ENCODE measurements around the gene PAWR.

PAWR gene

GRCh38 chr12:79665212-79665887 lies 25.4 kb downstream of the PAWR start:
- H3K27me3 ChIP-seq (ENCODE audit: insufficient read depth, low read length), result no peaks in the 10 kb centered on the region
- no peak overlapping the region for H3K4me3 ChIP-seq (ENCODE audit: low read depth, low read length)
- no peak overlapping the region for H3K27ac ChIP-seq (ENCODE audit: low read depth, low read length)
- peaks cover 22% of the 10 kb centered on the region for H3K4me1 ChIP-seq (ENCODE audit: control insufficient read depth, insufficient read depth, low read length, unreplicated experiment)
- peaks cover 48% of the 10 kb centered on the region for H3K79me2 ChIP-seq (ENCODE audit: control insufficient read depth, insufficient read depth, low read length, unreplicated experiment)
- no peak overlapping the region for H2AFZ ChIP-seq (ENCODE audit: low read length, unreplicated experiment)
- no peaks in the 10 kb centered on the region; the same call in 1 of the 2 replicates for H3K36me3 ChIP-seq (ENCODE audit: insufficient read depth, low read length)

GRCh38 chr12:79664518-79664917 lies 26.2 kb downstream of the PAWR start:
- Histone ChIP-seq H3K4me1 (ENCODE audit: control insufficient read depth, insufficient read depth, low read length, unreplicated experiment) (peaks cover 22% of the 10 kb centered on the region), H3K36me3 (ENCODE audit: insufficient read depth, low read length) (no peaks in the 10 kb centered on the region; the same call in 1 of the 2 replicates), H3K27me3 (ENCODE audit: insufficient read depth, low read length) (no peaks in the 10 kb centered on the region), H2AFZ (ENCODE audit: low read length, unreplicated experiment) (no peak overlapping the region), H3K79me2 (ENCODE audit: control insufficient read depth, insufficient read depth, low read length, unreplicated experiment) (peaks cover 48% of the 10 kb centered on the region), H3K27ac (ENCODE audit: low read depth, low read length) (no peak overlapping the region), H3K4me3 (ENCODE audit: low read depth, low read length) (no peak overlapping the region)

GRCh38 chr12:79662046-79662811 lies 28.5 kb downstream of the PAWR start:
- Histone ChIP-seq H3K36me3 (ENCODE audit: insufficient read depth, low read length) (no peaks in the 10 kb centered on the region), H3K27ac (ENCODE audit: low read depth, low read length) (no peak overlapping the region; the same call in 1 of the 2 replicates), H3K4me1 (ENCODE audit: control insufficient read depth, insufficient read depth, low read length, unreplicated experiment) (peaks cover 26% of the 10 kb centered on the region), H3K27me3 (ENCODE audit: insufficient read depth, low read length) (no peaks in the 10 kb centered on the region), H3K79me2 (ENCODE audit: control insufficient read depth, insufficient read depth, low read length, unreplicated experiment) (peaks cover 43% of the 10 kb centered on the region), H2AFZ (ENCODE audit: low read length, unreplicated experiment) (no peak overlapping the region), H3K4me3 (ENCODE audit: low read depth, low read length) (no peak overlapping the region)

GRCh38 chr12:79661629-79662028 lies 29.1 kb downstream of the PAWR start:
- H3K4me3 ChIP-seq (ENCODE audit: low read depth, low read length), result no peak overlapping the region
- peaks cover 46% of the 10 kb centered on the region for H3K79me2 ChIP-seq (ENCODE audit: control insufficient read depth, insufficient read depth, low read length, unreplicated experiment)
- H3K27me3 ChIP-seq (ENCODE audit: insufficient read depth, low read length), result no peaks in the 10 kb centered on the region
- H2AFZ ChIP-seq (ENCODE audit: low read length, unreplicated experiment), result no peak overlapping the region
- H3K36me3 ChIP-seq (ENCODE audit: insufficient read depth, low read length), result no peaks in the 10 kb centered on the region; the same call in 1 of the 2 replicates
- no peak overlapping the region; the same call in 1 of the 2 replicates for H3K27ac ChIP-seq (ENCODE audit: low read depth, low read length)
- peaks cover 26% of the 10 kb centered on the region for H3K4me1 ChIP-seq (ENCODE audit: control insufficient read depth, insufficient read depth, low read length, unreplicated experiment)

- Histone ChIP-seq H3K4me1 (ENCODE audit: control insufficient read depth, insufficient read depth, low read length, unreplicated experiment) (peaks cover 26% of the 10 kb centered on the region), H3K79me2 (ENCODE audit: control insufficient read depth, insufficient read depth, low read length, unreplicated experiment) (peaks cover 50% of the 10 kb centered on the region), H2AFZ (ENCODE audit: low read length, unreplicated experiment) (peak overlapping the region; percentile 59), H3K27me3 (ENCODE audit: insufficient read depth, low read length) (no peaks in the 10 kb centered on the region), H3K36me3 (ENCODE audit: insufficient read depth, low read length) (peaks cover 8% of the 10 kb centered on the region), H3K4me3 (ENCODE audit: low read depth, low read length) (no peak overlapping the region; the same call in 1 of the 2 replicates), H3K27ac (ENCODE audit: low read depth, low read length) (0 out of 2 replicates have a peak overlapping the region, but pooled peaks have one; percentile 11)
Observed at GRCh38 chr12:79659961-79660431, 30.8 kb downstream of the PAWR start.

- Histone ChIP-seq H3K4me1 (ENCODE audit: control insufficient read depth, insufficient read depth, low read length, unreplicated experiment) (peaks cover 26% of the 10 kb centered on the region), H3K4me3 (ENCODE audit: low read depth, low read length) (no peak overlapping the region), H3K27ac (ENCODE audit: low read depth, low read length) (no peak overlapping the region), H3K36me3 (ENCODE audit: insufficient read depth, low read length) (peaks cover 8% of the 10 kb centered on the region), H3K79me2 (ENCODE audit: control insufficient read depth, insufficient read depth, low read length, unreplicated experiment) (peaks cover 55% of the 10 kb centered on the region), H2AFZ (ENCODE audit: low read length, unreplicated experiment) (no peak overlapping the region), H3K27me3 (ENCODE audit: insufficient read depth, low read length) (no peaks in the 10 kb centered on the region)
Observed at GRCh38 chr12:79658221-79658620, 32.5 kb downstream of the PAWR start.

GRCh38 chr12:79657136-79657535 lies 33.6 kb downstream of the PAWR start:
- H3K27ac ChIP-seq (ENCODE audit: low read depth, low read length), result no peak overlapping the region
- no peak overlapping the region for H2AFZ ChIP-seq (ENCODE audit: low read length, unreplicated experiment)
- no peaks in the 10 kb centered on the region for H3K27me3 ChIP-seq (ENCODE audit: insufficient read depth, low read length)
- H3K36me3 ChIP-seq (ENCODE audit: insufficient read depth, low read length), result peaks cover 8% of the 10 kb centered on the region
- no peak overlapping the region for H3K4me3 ChIP-seq (ENCODE audit: low read depth, low read length)
- H3K4me1 ChIP-seq (ENCODE audit: control insufficient read depth, insufficient read depth, low read length, unreplicated experiment), result peaks cover 20% of the 10 kb centered on the region
- peaks cover 54% of the 10 kb centered on the region for H3K79me2 ChIP-seq (ENCODE audit: control insufficient read depth, insufficient read depth, low read length, unreplicated experiment)

GRCh38 chr12:79655036-79655435 lies 35.7 kb downstream of the PAWR start:
- Histone ChIP-seq H3K79me2 (ENCODE audit: control insufficient read depth, insufficient read depth, low read length, unreplicated experiment) (peaks cover 64% of the 10 kb centered on the region), H2AFZ (ENCODE audit: low read length, unreplicated experiment) (no peak overlapping the region), H3K36me3 (ENCODE audit: insufficient read depth, low read length) (peaks cover 11% of the 10 kb centered on the region), H3K4me3 (ENCODE audit: low read depth, low read length) (no peak overlapping the region), H3K4me1 (ENCODE audit: control insufficient read depth, insufficient read depth, low read length, unreplicated experiment) (peaks cover 8% of the 10 kb centered on the region), H3K27me3 (ENCODE audit: insufficient read depth, low read length) (no peaks in the 10 kb centered on the region), H3K27ac (ENCODE audit: low read depth, low read length) (no peak overlapping the region)

- Histone ChIP-seq H3K27me3 (ENCODE audit: insufficient read depth, low read length) (no peaks in the 10 kb centered on the region), H3K4me3 (ENCODE audit: low read depth, low read length) (no peak overlapping the region), H2AFZ (ENCODE audit: low read length, unreplicated experiment) (no peak overlapping the region), H3K27ac (ENCODE audit: low read depth, low read length) (no peak overlapping the region), H3K4me1 (ENCODE audit: control insufficient read depth, insufficient read depth, low read length, unreplicated experiment) (peaks cover 4% of the 10 kb centered on the region), H3K79me2 (ENCODE audit: control insufficient read depth, insufficient read depth, low read length, unreplicated experiment) (peaks cover 54% of the 10 kb centered on the region), H3K36me3 (ENCODE audit: insufficient read depth, low read length) (peaks cover 13% of the 10 kb centered on the region)
Observed at GRCh38 chr12:79652521-79652920, 38.2 kb downstream of the PAWR start.

GRCh38 chr12:79650440-79650839 lies 40.3 kb downstream of the PAWR start:
- peaks cover 13% of the 10 kb centered on the region for H3K36me3 ChIP-seq (ENCODE audit: insufficient read depth, low read length)
- H3K4me3 ChIP-seq (ENCODE audit: low read depth, low read length), result no peak overlapping the region
- H3K27ac ChIP-seq (ENCODE audit: low read depth, low read length), result no peak overlapping the region
- H3K4me1 ChIP-seq (ENCODE audit: control insufficient read depth, insufficient read depth, low read length, unreplicated experiment), result peaks cover 4% of the 10 kb centered on the region
- no peak overlapping the region for H2AFZ ChIP-seq (ENCODE audit: low read length, unreplicated experiment)
- H3K79me2 ChIP-seq (ENCODE audit: control insufficient read depth, insufficient read depth, low read length, unreplicated experiment), result peaks cover 42% of the 10 kb centered on the region
- no peaks in the 10 kb centered on the region for H3K27me3 ChIP-seq (ENCODE audit: insufficient read depth, low read length)
